Activated CD4-positive, alpha-beta T cell treated with anti-CD3 and anti-CD28 coated beads, Interleukin-2, amount 10 ng/mL, durations not matched to agents 7 days and 5 days (primary cell): ENCODE results near the gene GPR17. TPM values are rescaled to one million over a fixed set of nuclear protein-coding genes. Genes with fewer than 3 reads are reported as not detected.

ENCODE experiments used
- CTCF ChIA-PET: fragments of 350-600 bp; sonication (Branson Sonifier 250); formaldehyde crosslinking; loops from one replicate; lab custom pipeline; 2021; ENCODE audit warnings: antibody characterized with exemption; lab: Charles Lee
- POLR2A ChIA-PET: fragments of 350-600 bp; sonication (Branson Sonifier 250); formaldehyde crosslinking; loops from one replicate; lab custom pipeline; 2021; ENCODE audit warnings: antibody characterized with exemption; lab: Charles Lee
- DNase-seq: peaks from one replicate; pipeline ENCODE4 v3.0.0-alpha.2; 2020
- H3K27ac Mint-ChIP-seq: one replicate; pipeline ENCODE4 v1.8.0; 2021; ENCODE audit warnings: mild to moderate bottlenecking, moderate library complexity, mixed read lengths
- H3K27me3 Mint-ChIP-seq: one replicate; pipeline ENCODE4 v1.8.0; 2021; ENCODE audit warnings: mixed read lengths
- H3K36me3 Mint-ChIP-seq: one replicate; pipeline ENCODE4 v1.8.0; 2021; ENCODE audit warnings: low read depth, mixed read lengths
- H3K4me1 Mint-ChIP-seq: one replicate; pipeline ENCODE4 v1.8.0; 2021; ENCODE audit warnings: mixed read lengths
- H3K4me3 Mint-ChIP-seq: one replicate; pipeline ENCODE4 v1.8.0; 2021; ENCODE audit warnings: mild to moderate bottlenecking, moderate library complexity, mixed read lengths
- H3K9me3 Mint-ChIP-seq: one replicate; pipeline ENCODE4 v1.8.0; 2021; ENCODE audit warnings: mixed read lengths
- total RNA-seq, 2 experiments: library from RNA; stranded (reverse); gene quantifications; one replicate each; pipeline ENCODE4 v1.2.3, GENCODE V29; 2021

The GPR17 gene
- total RNA-seq, 2 experiments from 2014 or later = not detected

- CTCF ChIA-PET = interaction anchor here (0.5 to 1.0 kb wide), 2 partner anchors 11 to 126 kb away, joined by 3 read pairs; no protein-coding TSS in a partner anchor
- POLR2A ChIA-PET = no interaction called here
- DNase-seq = no peak
- Mint-ChIP-seq H3K27ac (peak overlapping the region; percentile 14), H3K9me3 (peaks cover 6% of the 10 kb centered on the region), H3K4me3 (no peak overlapping the region), H3K4me1 (peaks cover 8% of the 10 kb centered on the region), H3K27me3 (peaks cover 2% of the 10 kb centered on the region), H3K36me3 (no peaks in the 10 kb centered on the region)
Measured at GRCh38 chr2:127608061-127609030, 37.6 kb upstream of the GPR17 start.

- Mint-ChIP-seq H3K4me1 (peaks cover 6% of the 10 kb centered on the region), H3K27ac (no peak overlapping the region), H3K27me3 (peaks cover 8% of the 10 kb centered on the region), H3K36me3 (no peaks in the 10 kb centered on the region), H3K4me3 (no peak overlapping the region), H3K9me3 (peaks cover 6% of the 10 kb centered on the region)
- ChIA-PET CTCF (no interaction called here), POLR2A (no interaction called here)
- DNase-seq = no peak
Measured at GRCh38 chr2:127609031-127609751, 36.8 kb upstream of the GPR17 start.

DNA sequence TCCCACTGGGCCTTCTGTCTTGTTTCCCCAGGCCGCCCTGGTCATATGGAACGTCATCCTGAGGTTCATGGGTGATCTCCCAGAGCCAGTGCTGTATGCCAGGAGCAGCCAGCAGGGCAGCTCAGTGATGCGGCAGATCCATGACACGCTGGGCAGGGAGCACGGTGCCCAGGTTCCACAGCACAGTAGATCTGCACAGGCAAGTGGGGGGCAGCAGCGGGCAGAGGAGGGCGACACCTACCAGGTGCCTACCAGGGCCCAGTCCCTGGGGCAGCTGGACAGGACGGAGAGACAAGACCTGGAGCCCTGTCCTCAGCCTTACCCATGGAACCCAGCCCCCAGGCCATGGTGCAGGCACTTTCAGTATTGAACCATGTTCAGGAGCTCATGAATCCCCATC lies 36.1 kb upstream of the GPR17 start:
- no peak overlapping the region for H3K27ac Mint-ChIP-seq
- peaks cover 9% of the 10 kb centered on the region for H3K27me3 Mint-ChIP-seq
- DNase-seq = no peak
- no peak overlapping the region for H3K4me3 Mint-ChIP-seq
- POLR2A ChIA-PET = no interaction called here
- H3K9me3 Mint-ChIP-seq = peaks cover 6% of the 10 kb centered on the region
- H3K4me1 Mint-ChIP-seq = peaks cover 2% of the 10 kb centered on the region
- no peaks in the 10 kb centered on the region for H3K36me3 Mint-ChIP-seq
- CTCF ChIA-PET = interaction anchor here (1.0 kb wide), 1 partner anchor 8 kb away, joined by 3 read pairs; no protein-coding TSS in a partner anchor

DNA sequence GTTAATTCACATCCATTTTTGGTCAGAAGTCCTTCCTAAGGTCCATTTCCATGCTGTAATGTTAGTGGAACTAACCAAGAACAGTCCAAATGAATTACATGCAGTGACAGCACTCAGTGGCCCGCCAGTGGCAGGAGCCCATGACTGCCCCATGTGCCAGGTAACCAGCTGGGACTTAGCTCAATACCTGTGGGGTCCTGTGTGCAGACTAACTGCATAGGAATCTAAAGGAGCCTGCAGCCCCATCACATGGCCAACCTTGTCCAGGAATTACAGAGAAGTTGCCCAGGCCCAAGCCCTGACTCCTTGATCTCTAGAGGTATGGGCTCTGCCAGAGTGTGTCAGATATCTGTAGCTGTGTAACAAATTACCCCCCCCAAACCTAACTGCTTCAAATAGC lies 35.4 kb upstream of the GPR17 start:
- ChIA-PET POLR2A (no interaction called here), CTCF (interaction anchor here (0.8 to 2.0 kb wide), 3 partner anchors 9 to 20 kb away, joined by 3 to 4 read pairs (median 3); no protein-coding TSS in a partner anchor)
- no peaks in the 10 kb centered on the region for H3K36me3 Mint-ChIP-seq
- H3K4me1 Mint-ChIP-seq = peaks cover 8% of the 10 kb centered on the region
- DNase-seq = no peak
- H3K9me3 Mint-ChIP-seq = peaks cover 6% of the 10 kb centered on the region
- H3K27me3 Mint-ChIP-seq = peaks cover 9% of the 10 kb centered on the region
- H3K27ac Mint-ChIP-seq = no peak overlapping the region
- H3K4me3 Mint-ChIP-seq = no peak overlapping the region

DNA sequence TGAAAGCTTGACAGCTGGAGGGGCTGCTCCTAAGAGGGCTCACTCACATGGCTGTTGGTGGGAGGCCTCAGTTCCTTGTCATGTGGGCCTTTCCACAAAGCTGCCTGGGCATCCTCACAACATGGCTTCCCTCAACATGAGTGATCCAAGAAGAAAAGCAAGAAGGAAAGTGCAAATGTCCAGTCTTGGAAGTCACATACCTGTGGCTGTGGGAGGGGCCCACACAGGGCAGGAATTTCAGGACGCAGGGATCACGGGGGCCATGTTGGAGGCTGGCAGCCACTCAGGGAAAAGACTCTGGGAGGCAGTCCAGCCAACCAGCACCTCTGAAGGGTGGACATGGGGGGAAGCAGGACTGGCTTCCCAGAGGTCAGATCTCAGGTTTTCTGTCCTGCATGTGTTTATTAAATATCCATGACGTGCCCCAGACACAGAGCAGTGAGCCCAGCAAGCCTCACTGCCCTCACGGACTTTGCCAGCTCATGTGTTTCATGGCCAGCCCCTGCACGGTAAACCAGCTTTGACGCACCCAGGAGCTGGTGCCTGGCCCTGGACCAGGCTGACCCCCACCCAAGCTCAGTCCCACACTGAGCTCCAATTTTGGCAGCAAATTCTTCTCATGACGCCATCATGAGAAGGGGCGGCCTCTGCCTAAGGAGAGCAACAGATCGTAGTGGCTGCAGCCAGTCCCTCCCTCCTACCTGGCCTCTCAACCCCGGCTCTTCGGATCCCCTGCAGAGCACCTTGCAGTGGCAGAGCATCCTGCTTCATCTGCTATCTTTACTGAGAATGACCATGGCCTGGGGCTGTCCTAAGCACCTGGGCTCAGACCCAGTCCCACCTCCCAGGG lies 34.7 kb upstream of the GPR17 start:
- POLR2A ChIA-PET = no interaction called here
- no peak overlapping the region for H3K27ac Mint-ChIP-seq
- peaks cover 11% of the 10 kb centered on the region for H3K27me3 Mint-ChIP-seq
- H3K4me3 Mint-ChIP-seq = no peak overlapping the region
- peaks cover 6% of the 10 kb centered on the region for H3K9me3 Mint-ChIP-seq
- peaks cover 16% of the 10 kb centered on the region for H3K4me1 Mint-ChIP-seq
- CTCF ChIA-PET = interaction anchor here (0.8 to 2.0 kb wide), 4 partner anchors 12 to 28 kb away, joined by 3 to 4 read pairs (median 3); no protein-coding TSS in a partner anchor
- DNase-seq = no peak
- H3K36me3 Mint-ChIP-seq = no peaks in the 10 kb centered on the region

DNA sequence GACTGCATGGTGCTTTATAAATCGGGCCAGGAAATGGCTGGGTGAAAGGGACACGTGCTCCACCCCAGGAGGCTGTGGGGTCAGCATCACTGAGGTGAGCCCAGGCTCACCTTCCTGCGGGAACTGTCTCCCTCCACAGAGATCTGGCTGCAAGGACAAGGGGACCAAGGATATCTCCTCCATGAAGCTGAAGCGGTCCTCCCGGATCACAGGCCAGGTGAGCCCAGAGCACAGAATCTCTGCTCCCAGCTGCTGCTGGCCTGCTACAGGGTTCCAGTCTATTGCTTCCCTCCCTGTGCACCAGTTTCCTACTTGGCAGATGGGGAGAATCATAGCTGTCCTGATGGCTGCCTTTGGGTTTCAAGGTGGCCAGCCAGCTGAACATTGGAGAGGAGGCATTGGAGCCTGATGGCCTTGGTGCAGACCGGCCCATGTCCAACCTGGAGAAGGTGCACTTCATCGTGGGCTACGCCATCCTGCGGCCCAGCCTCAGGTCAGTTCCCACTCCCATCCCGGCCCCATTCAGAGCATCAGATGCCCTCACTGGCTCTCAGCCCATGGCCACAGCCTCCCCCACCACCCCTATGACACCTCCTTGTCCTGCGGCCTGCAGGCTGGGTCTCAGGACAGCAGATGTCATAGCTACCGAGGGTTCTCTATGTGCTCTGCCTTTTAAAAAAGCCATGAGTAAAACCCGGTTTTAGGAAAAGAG lies 33.7 kb upstream of the GPR17 start:
- H3K4me1 Mint-ChIP-seq = peaks cover 25% of the 10 kb centered on the region
- peaks cover 11% of the 10 kb centered on the region for H3K27me3 Mint-ChIP-seq
- H3K9me3 Mint-ChIP-seq = peaks cover 6% of the 10 kb centered on the region
- no peak overlapping the region for H3K27ac Mint-ChIP-seq
- H3K4me3 Mint-ChIP-seq = no peak overlapping the region
- DNase-seq = no peak
- ChIA-PET CTCF (interaction anchor here (1.3 to 2.0 kb wide), 3 partner anchors 13 to 29 kb away, joined by 3 to 4 read pairs (median 3); no protein-coding TSS in a partner anchor), POLR2A (no interaction called here)
- H3K36me3 Mint-ChIP-seq = no peaks in the 10 kb centered on the region

DNA sequence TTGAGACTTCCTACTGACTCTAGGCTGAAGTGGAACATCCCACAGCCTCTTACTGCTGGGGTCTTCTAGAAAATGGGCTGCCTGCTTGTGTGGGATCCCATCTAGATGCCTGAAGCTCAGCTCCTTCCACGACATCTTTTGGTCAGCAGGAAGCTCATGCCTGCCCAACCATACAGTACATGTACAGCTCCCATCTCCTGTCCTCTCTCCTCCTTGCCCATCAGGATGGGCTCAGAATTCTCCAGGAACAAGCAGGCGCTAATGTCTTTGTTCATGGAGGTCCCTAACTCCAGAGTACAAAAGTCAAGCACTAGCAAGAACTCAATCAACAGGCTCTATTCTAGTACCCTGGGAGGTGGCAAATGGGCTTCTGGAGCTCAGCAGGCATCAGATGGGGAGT lies 31.7 kb upstream of the GPR17 start:
- no peak for DNase-seq
- H3K4me3 Mint-ChIP-seq = no peak overlapping the region
- no peaks in the 10 kb centered on the region for H3K36me3 Mint-ChIP-seq
- ChIA-PET CTCF (interaction anchor here (0.5 to 1.0 kb wide), 4 partner anchors 23 to 96 kb away, joined by 3 to 6 read pairs (median 3); no protein-coding TSS in a partner anchor), POLR2A (no interaction called here)
- peaks cover 13% of the 10 kb centered on the region for H3K27me3 Mint-ChIP-seq
- no peak overlapping the region for H3K27ac Mint-ChIP-seq
- peaks cover 6% of the 10 kb centered on the region for H3K9me3 Mint-ChIP-seq
- H3K4me1 Mint-ChIP-seq = peaks cover 25% of the 10 kb centered on the region

- ChIA-PET CTCF (no interaction called here), POLR2A (no interaction called here)
- Mint-ChIP-seq H3K9me3 (peaks cover 6% of the 10 kb centered on the region), H3K27me3 (peaks cover 13% of the 10 kb centered on the region), H3K4me3 (no peak overlapping the region), H3K4me1 (peaks cover 23% of the 10 kb centered on the region), H3K27ac (no peak overlapping the region), H3K36me3 (no peaks in the 10 kb centered on the region)
- DNase-seq = no peak
Measured at GRCh38 chr2:127614731-127615130, 31.2 kb upstream of the GPR17 start.

DNA sequence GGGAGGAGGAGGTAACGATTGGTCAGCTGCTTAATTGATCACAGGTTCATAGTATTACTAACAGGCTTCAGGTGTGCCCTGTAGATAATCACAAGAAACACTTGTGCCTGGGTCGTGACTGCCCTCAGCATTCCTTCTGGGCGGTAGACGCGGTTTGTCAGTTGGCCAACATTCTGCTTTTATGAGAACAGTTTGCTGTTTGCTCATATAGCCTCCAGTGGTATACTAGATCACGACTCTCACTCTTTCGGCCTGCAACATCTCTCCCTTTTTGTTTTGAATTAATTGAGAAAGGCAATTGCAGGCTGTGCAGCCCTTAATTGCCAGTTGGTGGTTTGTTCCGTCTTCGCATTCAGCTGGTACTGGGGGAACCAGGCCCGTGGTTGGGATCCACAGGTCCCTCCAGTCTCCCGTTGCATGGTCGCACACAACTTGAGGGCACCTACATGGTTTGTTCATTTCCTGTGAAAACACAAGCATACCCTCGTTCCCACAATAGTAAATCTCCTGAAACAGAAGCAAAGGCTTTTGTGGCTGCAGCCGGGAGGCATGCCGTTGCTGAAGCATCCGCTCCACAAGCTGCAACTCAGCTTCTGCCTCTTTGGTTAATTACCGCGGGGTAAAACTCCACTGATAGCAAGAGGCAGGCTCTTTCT lies 30.3 kb upstream of the GPR17 start:
- H3K9me3 Mint-ChIP-seq = peaks cover 6% of the 10 kb centered on the region
- CTCF ChIA-PET = interaction anchor here (0.9 to 2.4 kb wide), 3 partner anchors 16 to 34 kb away, joined by 3 to 6 read pairs (median 3); no protein-coding TSS in a partner anchor
- no peaks in the 10 kb centered on the region for H3K36me3 Mint-ChIP-seq
- H3K4me3 Mint-ChIP-seq = no peak overlapping the region
- DNase-seq = peak; percentile 19
- peaks cover 23% of the 10 kb centered on the region for H3K4me1 Mint-ChIP-seq
- H3K27ac Mint-ChIP-seq = peak overlapping the region; percentile 1
- POLR2A ChIA-PET = no interaction called here
- H3K27me3 Mint-ChIP-seq = peaks cover 13% of the 10 kb centered on the region

DNA sequence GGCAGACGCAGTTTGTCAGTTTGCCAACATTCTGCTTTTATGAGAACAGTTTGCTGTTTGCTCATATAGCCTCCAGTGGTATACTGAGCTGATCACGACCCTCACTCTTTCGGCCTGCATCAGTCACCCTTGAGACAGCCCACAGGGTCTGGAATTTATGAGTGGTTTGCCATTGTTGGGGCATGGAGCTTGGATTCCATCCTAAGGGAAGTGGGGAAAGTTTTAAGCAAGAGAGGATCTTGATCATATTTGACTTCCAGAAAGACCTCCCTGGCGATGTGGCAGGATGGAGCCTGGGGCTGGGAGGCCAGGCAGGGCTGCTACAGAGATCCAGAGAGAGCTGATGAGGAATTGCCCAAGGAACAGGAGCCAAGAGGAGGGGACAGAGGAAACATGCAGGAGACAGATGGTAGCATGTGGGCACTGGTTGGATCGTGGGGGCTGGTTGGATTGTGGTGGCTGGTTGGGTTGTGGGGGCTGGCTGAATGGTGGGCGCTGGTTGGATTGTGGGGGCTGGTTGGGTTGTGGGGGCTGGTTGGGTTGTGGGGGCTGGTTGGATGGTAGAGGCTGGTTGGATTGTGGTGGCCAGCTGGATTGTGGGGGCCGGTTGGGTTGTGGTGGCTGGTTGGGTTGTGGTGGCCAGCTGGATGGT lies 27.3 kb upstream of the GPR17 start:
- no peaks in the 10 kb centered on the region for H3K36me3 Mint-ChIP-seq
- DNase-seq = no peak
- ChIA-PET POLR2A (no interaction called here), CTCF (no interaction called here)
- H3K4me1 Mint-ChIP-seq = peaks cover 23% of the 10 kb centered on the region
- H3K4me3 Mint-ChIP-seq = no peak overlapping the region
- H3K27ac Mint-ChIP-seq = peak overlapping the region; percentile 72
- H3K27me3 Mint-ChIP-seq = peaks cover 9% of the 10 kb centered on the region
- H3K9me3 Mint-ChIP-seq = no peaks in the 10 kb centered on the region

DNA sequence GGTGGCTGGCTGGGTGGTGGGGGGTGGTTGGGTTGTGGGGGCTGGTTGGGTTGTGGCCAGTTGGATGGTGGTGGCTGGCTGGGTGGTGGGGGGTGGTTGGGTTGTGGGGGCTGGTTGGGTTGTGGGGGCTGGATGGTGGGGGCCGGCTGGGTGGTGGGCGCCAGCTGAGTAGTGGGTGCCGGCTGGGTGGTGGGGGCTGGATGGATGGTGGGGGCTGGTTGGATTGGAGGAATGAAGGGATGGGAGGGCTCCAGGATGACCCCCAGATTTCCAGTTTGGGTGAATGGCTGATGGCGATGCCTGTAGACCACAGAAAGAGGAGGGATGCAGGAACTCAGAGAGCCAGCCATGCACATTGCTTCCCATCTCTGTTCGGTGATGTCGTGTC lies 26.8 kb upstream of the GPR17 start:
- H3K4me3 Mint-ChIP-seq = no peak overlapping the region
- CTCF ChIA-PET = no interaction called here
- H3K27me3 Mint-ChIP-seq = peaks cover 5% of the 10 kb centered on the region
- no peak for DNase-seq
- POLR2A ChIA-PET = no interaction called here
- peaks cover 23% of the 10 kb centered on the region for H3K4me1 Mint-ChIP-seq
- H3K27ac Mint-ChIP-seq = no peak overlapping the region
- H3K9me3 Mint-ChIP-seq = no peaks in the 10 kb centered on the region
- H3K36me3 Mint-ChIP-seq = no peaks in the 10 kb centered on the region
